Bronchial epithelial cell (primary cell): ENCODE measurements around the gene NLK. TPM values are rescaled to one million over a fixed set of nuclear protein-coding genes. Genes with fewer than 3 reads are reported as not detected.

Experiments used
- DNase-seq: peaks from one replicate; pipeline ENCODE4 v3.0.0-alpha.2; 2010; ENCODE audit warnings: low read depth
- FAIRE-seq: peaks from 2 replicates; lab custom pipeline; 2011; peaks lifted over from hg19 to GRCh38; lab: Jason Lieb, UNC
- H3K27me3 ChIP-seq: 2 replicates; pipeline ENCODE4 v1.5.1; 2011; ENCODE audit warnings: low read length; ENCODE audit not compliant: control insufficient read depth, insufficient read depth
- H3K36me3 ChIP-seq: 2 replicates; pipeline ENCODE4 v1.5.1; 2011; ENCODE audit warnings: low read length; ENCODE audit not compliant: control insufficient read depth, insufficient read depth
- H3K4me3 ChIP-seq: 2 replicates; pipeline ENCODE4 v1.5.1; 2011; ENCODE audit warnings: mild to moderate bottlenecking, low read depth, low read length, control low read depth
- CTCF ChIP-seq: IDR thresholded peaks from 2 replicates; pipeline ENCODE4 v1.5.1; 2011; ENCODE audit warnings: mild to moderate bottlenecking, moderate library complexity, low read length, control low read depth, inconsistent platforms; ENCODE audit not compliant: insufficient read depth, severe bottlenecking
- total RNA-seq: library from RNA; depleted of rRNA; stranded (reverse); fragments of >200 nt; gene quantifications from 2 replicates; pipeline ENCODE4 v1.2.1, GENCODE V29; 2014

The NLK gene
- total RNA-seq, 1 donor from 2014 or later: 11.3 TPM

- no peak overlapping the region for H3K4me3 ChIP-seq
- FAIRE-seq (no peak), DNase-seq (no peak)
- H3K27me3 ChIP-seq: no peaks in the 10 kb centered on the region
- no peaks in the 10 kb centered on the region for H3K36me3 ChIP-seq
- TF ChIP-seq CTCF: no peak
These were observed 74.8 kb downstream of the NLK start for GRCh38 chr17:28117304-28117703.

GRCh38 chr17:28118362-28118761, 75.9 kb downstream of the NLK start:
- Histone ChIP-seq H3K27me3 (no peaks in the 10 kb centered on the region), H3K36me3 (no peaks in the 10 kb centered on the region), H3K4me3 (no peak overlapping the region)
- TF ChIP-seq CTCF: no peak
- DNase-seq: no peak
- no peak for FAIRE-seq

- H3K27me3 ChIP-seq: no peaks in the 10 kb centered on the region
- no peak for FAIRE-seq
- no peak for DNase-seq
- H3K36me3 ChIP-seq: no peaks in the 10 kb centered on the region
- no peak overlapping the region for H3K4me3 ChIP-seq
- TF ChIP-seq CTCF: no peak
These were observed 76.6 kb downstream of the NLK start for GRCh38 chr17:28119046-28119445.

GRCh38 chr17:28119560-28119959, 77.1 kb downstream of the NLK start:
- peaks cover 1% of the 10 kb centered on the region for H3K36me3 ChIP-seq
- no peak for TF ChIP-seq CTCF
- no peak for FAIRE-seq
- no peak overlapping the region for H3K4me3 ChIP-seq
- H3K27me3 ChIP-seq: no peaks in the 10 kb centered on the region
- no peak for DNase-seq

- no peak for TF ChIP-seq CTCF
- H3K36me3 ChIP-seq: peaks cover 1% of the 10 kb centered on the region
- H3K4me3 ChIP-seq: no peak overlapping the region
These were observed 78.3 kb downstream of the NLK start for GRCh38 chr17:28120766-28121165.

GRCh38 chr17:28124962-28125361, 82.5 kb downstream of the NLK start:
- H3K4me3 ChIP-seq: no peak overlapping the region
- no peak for TF ChIP-seq CTCF
- DNase-seq (no peak), FAIRE-seq (no peak)
- peaks cover 1% of the 10 kb centered on the region for H3K36me3 ChIP-seq
- H3K27me3 ChIP-seq: no peaks in the 10 kb centered on the region

More at GRCh38 chr17:28120766-28121165, 78.3 kb downstream of the NLK start:
- H3K27me3 ChIP-seq: no peaks in the 10 kb centered on the region
- FAIRE-seq (no peak), DNase-seq (no peak)
